Stimulated activated CD4-positive, alpha-beta T cell treated with anti-CD3 and anti-CD28 coated beads, Interleukin-1b, Interleukin-23, amount 100 ng/mL, for 48 hours (primary cell): ENCODE measurements around the gene CUL4A.
A peak's percentile ranks its signal among the peaks of the same experiment; 100 is the strongest.
"Not testable (repeated sequence)": the region's sequence is repeated elsewhere in the genome, so short reads cannot be mapped to it uniquely, and the experiment has no call there.

Experiments
- DNase-seq: peaks from one replicate; pipeline ENCODE4 v3.0.0-alpha.2; 2020

The CUL4A gene

DNA sequence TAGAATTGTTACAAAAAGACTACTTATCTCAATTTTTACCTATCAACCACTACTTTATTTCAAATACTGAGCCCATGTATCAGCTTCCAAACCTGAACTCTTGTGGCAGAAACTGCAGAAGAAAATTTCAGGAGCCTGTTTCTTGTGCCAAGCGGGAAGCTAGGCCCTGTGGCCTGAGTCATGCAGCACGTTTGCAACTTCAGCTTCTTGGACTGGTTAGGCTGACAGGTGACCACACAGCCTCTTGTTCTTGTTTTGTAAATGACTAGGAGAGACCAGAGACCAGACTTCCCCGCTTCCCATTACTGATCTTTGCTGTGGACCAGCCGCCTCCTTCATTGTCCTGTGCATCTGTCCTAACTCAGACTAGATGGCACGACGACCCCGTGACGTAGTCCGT lies 84.3 kb downstream of the CUL4A start:
- no peak for DNase-seq

DNA sequence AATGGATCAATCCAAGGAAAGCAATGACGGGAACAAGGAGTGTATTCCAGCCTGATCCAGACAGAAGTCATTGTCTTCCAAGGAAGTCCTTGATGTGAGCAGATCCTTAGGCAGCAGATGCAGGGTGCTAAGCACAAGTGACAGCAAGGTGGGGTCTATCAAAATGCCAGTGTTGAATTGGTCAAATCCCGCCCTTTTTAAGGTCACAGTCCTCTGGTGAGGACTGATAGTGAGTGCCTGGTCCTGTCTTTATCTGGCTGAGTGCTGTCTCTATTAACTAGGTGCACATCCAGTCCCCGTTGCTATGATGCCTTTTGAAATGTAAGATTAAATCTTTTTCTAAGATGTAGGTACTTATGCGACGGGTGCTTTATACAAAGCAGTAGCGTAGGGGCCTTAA lies 86.4 kb downstream of the CUL4A start:
- no peak for DNase-seq

DNA sequence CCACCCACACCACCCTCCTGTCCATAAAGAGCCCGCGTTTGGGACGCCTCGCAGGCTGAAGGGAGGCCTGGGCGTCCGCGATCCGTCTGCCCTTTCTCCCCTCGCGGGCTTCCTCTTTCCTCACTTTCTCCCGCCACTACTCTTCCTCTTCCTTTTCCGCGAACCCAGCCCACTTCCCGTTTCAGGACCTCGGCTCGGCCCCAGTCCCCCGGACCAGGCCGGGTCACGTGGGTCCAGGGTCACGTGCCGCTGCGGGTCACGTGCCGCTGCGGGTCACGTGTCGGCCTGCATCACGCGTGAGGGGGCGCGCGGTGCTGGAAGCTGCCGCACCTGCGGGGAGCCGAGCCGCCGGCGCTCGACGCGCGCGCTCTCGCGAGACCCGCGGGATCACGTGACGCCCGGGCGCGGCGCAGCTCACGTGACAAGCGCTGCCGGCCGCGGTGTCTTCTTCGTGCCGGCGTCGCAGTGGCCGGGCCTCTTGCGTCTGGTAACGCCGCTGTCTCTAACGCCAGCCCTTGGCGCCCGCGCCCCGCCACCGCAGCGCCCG lies 87.5 kb downstream of the CUL4A start, which contains the start of gene LAMP1:
Gene LAMP1 (plus strand): TSS at position 417 of the 547 bp plus-strand sequence. CDS start 196 bp downstream, outside the sequence.
- DNase-seq, result peak; percentile 98

DNA sequence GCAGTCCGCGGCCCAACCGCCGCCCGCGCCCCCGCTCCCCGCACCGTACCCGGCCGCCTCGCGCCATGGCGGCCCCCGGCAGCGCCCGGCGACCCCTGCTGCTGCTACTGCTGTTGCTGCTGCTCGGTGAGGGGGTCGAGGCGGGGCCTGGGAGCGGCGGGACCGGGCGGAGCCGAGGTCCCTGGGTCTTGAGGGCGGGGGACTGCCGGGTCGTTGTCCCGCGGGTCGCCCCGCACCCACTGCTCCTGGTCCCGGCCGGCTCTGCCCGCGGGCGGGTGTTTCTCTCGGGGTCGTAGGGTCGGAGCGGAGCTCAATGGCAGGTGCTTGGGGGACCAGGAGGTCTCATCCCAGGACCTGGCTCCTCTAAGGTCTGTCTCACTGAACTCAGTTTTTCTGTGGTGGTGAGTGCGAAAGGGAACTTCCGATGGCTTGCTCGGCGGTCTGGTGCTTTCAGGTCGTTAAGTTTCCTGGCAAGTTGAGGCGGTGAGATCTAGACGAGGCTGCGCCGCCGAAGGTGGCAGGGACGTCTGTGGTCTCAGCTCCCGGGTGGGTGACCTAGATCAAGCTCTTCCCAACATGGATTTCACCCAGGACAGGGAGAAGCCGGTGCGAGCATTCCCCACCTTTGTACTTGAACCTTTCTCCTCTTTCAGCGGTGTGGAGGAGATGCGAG lies 88.1 kb downstream of the CUL4A start:
- DNase-seq, result peak; percentile 40

DNA sequence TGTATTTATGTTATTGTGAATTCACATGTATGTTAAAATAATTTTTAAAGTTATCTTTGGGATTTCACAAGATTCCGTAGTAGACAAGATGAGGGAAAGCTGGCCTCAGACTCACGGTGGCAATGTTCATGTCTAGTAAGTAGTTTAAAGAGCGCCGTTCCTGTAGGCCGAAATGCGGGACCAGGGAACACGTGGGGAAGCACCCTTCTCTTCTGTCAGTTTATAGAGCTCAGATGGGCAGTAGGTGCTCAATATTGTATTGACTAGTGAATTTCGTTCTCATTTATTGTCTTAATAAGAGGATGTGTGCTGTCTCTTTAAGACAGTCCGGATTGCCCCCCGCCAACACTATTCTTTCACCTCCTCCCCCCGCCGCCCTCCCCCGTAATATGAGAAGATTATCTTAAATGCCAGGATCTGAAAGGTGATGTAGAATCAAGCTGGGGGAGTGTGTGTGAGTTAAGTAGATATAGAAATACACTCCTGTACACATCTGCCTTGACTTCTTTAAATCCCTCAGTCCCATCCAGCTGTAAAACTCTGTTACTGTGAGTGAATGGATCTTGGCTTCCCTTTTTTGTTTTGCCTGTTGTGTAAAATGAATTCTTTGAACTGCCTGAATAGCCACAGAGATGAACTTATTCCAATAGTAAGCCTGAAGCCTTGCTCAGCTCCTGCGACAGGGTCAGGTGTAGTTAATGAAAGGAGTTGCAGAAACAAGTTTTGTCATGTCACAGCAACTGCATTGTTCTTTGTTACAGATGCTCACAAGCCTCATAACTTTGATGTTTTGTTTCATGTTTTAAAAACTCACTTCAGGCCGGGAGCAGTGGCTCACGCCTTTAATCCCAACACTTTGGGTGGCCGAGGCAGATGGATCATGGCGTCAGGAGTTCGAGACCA lies 88.9 kb downstream of the CUL4A start:
- DNase-seq, result no peak

DNA sequence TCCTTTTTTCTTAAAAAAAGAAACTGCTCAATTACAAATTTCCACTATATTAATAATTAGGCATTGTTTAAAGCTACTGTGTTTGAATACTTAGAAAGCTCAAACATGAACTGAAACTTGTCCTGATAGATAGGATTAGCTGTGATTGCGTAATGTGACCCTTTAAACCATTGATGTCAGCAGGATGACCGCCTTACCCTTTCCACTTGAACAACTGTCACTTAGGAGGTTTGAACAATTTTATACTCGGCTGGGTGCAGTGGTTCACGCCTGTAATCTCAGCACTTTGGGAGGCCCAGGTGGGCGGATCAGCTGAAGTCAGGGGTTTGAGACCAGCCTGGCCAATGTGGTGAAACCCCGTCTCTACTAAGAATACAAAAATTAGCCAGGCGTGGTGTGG lies 90.5 kb downstream of the CUL4A start:
- DNase-seq, result no peak

DNA sequence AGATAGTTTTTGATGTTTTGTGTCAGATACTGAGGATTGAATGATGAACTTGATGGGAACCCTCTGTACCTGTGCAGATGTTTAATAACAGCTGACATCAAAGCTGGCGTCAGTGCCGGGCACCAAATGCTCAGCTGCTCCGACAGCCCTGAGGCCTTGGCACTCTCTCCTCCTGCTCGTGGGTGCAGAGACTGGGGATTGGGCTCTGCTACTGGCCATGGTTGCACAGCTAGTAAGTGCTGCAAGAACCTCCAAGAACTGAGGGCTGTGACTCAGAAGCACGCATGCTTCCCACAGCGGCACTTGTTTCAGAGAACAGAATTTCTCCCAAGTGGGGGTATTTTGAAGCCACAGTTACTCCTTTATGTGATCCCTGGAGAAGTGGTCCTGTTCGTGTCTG lies 93.6 kb downstream of the CUL4A start:
- DNase-seq, result no peak

DNA sequence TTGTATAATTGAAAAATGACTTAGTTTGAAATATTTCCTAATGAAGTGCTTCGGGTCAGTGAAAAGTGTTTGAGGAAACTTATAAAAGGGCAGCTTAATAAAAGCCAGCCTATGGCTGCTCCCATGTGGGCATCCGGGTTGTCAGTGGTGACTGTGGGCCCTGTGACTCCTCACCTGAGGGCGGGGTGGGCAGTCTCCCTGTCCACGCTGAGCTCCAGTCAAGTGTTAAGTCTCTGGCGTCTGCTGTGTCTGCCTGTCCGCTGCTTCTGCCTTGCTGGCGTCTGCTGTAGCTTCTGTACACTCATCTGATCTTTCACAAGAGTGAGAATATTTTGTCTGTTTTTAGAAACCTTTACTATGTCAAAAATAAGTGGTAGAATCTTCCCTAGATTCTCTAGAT lies 94.7 kb downstream of the CUL4A start:
- DNase-seq, result no peak

DNA sequence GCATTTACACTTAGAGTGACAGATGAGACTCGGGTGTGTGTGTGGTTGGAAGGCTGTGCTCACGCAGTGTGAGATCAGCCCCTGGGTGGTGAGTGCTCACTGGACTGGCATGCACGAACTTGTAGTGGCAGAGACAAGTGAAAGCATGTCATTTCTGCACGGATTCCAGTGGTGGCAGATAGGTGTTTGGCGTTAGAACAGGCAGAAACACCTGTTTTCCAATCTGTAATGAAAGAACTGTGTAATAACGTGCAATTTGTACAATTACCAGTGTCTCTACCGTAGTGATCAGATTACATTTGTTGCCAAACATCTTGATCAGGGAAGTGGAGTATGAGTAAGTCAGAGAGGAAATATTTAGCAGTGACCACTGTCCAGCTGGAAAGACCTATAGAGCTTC lies 95.8 kb downstream of the CUL4A start:
- no peak for DNase-seq

DNA sequence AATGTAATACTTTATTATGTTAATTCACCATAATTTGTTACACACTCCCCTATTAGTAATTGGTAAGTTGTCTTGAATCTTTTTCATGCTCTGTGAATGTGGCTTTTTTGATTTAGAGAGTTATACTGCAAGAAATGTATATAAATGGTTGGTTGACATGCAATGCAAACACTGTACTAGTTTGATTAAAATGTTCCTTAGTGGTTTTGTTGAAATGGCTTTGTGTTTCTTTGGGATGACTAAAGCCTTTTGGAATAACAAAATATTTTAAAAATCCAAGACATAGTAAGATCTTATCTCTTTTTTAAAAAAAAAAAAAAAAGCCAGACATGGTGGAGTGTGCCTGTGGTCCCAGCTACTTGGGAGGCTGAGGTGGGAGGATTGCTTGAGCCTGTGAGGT lies 98.1 kb downstream of the CUL4A start:
- DNase-seq, result no peak

DNA sequence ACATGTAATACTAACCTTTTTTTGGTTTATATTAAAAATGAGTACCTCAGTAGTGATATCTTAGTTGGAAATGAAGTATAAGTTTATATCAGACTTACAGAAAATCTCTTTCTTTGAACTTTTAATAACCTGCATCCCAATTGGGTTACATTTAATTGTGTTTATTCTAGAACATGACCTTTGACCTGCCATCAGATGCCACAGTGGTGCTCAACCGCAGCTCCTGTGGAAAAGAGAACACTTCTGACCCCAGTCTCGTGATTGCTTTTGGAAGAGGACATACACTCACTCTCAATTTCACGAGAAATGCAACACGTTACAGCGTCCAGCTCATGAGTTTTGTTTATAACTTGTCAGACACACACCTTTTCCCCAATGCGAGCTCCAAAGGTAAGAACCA lies 100.1 kb downstream of the CUL4A start:
- no peak for DNase-seq

DNA sequence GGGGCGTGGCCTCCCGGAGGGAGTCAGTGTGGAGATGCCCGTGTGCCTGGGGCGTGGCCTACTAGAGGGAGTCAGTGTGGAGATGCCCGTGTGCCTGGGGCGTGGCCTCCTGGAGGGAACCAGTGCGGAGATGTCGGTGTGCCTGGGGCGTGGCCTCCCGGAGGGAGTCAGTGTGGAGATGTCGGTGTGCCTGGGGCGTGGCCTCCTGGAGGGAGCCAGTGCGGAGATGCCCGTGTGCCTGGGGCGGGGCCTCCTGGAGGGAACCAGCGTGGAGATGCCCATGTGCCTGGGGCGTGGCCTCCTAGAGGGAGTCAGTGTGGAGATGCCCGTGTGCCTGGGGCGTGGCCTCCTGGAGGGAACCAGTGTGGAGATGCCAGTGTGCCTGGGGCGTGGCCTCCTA lies 104.7 kb downstream of the CUL4A start:
- not testable (repeated sequence) for DNase-seq

DNA sequence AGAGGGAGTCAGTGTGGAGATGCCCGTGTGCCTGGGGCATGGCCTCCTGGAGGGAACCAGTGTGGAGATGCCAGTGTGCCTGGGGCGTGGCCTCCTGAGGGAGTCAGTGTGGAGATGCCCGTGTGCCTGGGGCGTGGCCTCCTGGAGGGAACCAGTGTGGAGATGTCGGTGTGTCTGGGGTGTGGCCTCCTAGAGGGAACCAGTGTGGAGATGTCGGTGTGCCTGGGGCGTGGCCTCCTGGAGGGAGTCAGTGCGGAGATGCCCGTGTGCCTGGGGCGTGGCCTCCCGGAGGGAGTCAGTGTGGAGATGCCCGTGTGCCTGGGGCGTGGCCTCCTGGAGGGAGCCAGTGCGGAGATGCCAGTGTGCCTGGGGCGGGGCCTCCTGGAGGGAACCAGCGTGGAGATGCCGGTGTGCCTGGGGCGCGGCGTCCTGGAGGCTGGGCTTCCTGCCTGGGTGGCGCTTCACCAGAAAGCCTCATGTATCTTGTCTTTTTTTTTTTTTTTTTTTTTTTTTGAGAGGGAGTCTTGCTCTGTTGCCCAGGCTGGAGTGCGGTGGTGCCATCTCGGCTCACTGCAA lies 105.6 kb downstream of the CUL4A start:
- not testable (repeated sequence) for DNase-seq

DNA sequence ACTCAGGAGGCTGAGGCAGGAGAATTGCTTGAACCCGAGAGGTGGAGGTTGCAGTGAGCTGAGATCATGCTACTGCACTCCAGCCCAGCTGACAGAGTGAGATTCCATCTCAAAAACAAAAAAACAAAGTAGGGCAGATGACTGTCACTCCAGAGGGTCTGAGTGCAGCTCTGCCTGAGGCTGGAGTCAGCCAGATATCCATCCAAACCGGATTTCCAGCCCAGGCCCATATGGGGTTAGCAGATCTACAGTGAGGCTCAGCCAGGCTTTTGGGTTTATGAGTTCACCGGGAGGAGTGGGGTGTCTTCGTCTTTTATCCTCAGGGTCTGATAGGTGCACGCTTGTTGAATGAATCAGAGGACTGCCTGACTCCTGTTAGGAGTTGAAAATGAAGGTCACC lies 106.6 kb downstream of the CUL4A start:
- no peak for DNase-seq
